Omental fat pad (tissue), 4 donors: ENCODE measurements around the gene MYH9. TPM values are rescaled to one million over a fixed set of nuclear protein-coding genes. Genes with fewer than 3 reads are reported as not detected.
"Not testable (repeated sequence)": the region's sequence is repeated elsewhere in the genome, so short reads cannot be mapped to it uniquely, and the experiment has no call there.

Experiments used
- ATAC-seq: fragments of 150-250 bp; one replicate; pipeline ENCODE4 v1.9.1; 2016; ENCODE audit warnings: mild to moderate bottlenecking, moderate library complexity; ENCODE audit not compliant: low FRiP score
- DNase-seq: peaks from one replicate; pipeline ENCODE4 v3.0.0-alpha.2; 2019; ENCODE audit warnings: low spot score
- CTCF ChIP-seq, 3 donors: fragments of 450-650 bp; IDR thresholded peaks; one replicate each; pipeline ENCODE4 v1.5.1; 2016 to 2017; ENCODE audit warnings: antibody characterized with exemption in 3 of 3, mild to moderate bottlenecking in 3 of 3, moderate library complexity in 2 of 3
- total RNA-seq, 4 donors: library from RNA; depleted of rRNA; stranded (reverse); fragments of >200 nt; gene quantifications; one replicate each; pipeline ENCODE4 v1.1.0, GENCODE V29; 2016

Gene MYH9
- total RNA-seq, 4 donors from 2014 or later = 225 to 463 (median 370) TPM

GRCh38 chr22:36281781-36282327 is 105.9 kb downstream of the MYH9 start:
- TF ChIP-seq CTCF (IDR thresholded peaks at IDR 0.05) = no peak
- no peak for ATAC-seq
- no peak for DNase-seq

- ATAC-seq (no peak), DNase-seq (no peak)
Measured at GRCh38 chr22:36280379-36280778, 107.4 kb downstream of the MYH9 start.

GRCh38 chr22:36279219-36279666 is 108.5 kb downstream of the MYH9 start:
- no peak for DNase-seq
- TF ChIP-seq CTCF (IDR thresholded peaks at IDR 0.05) = no peak
- ATAC-seq = no peak

More at GRCh38 chr22:36280379-36280778, 107.4 kb downstream of the MYH9 start:
- TF ChIP-seq CTCF (IDR thresholded peaks at IDR 0.05) = no peak

GRCh38 chr22:36277482-36278291 is 110.1 kb downstream of the MYH9 start:
- DNase-seq (no peak), ATAC-seq (peak; percentile 52)
- TF ChIP-seq CTCF (IDR thresholded peaks at IDR 0.05) = no peak

GRCh38 chr22:36274531-36274930 is 113.2 kb downstream of the MYH9 start:
- ATAC-seq = no peak
- no peak for TF ChIP-seq CTCF (IDR thresholded peaks at IDR 0.05)
- no peak for DNase-seq

GRCh38 chr22:36271951-36272350 is 115.8 kb downstream of the MYH9 start:
- not testable (repeated sequence) for ATAC-seq

GRCh38 chr22:36271231-36271630 is 116.5 kb downstream of the MYH9 start:
- ATAC-seq, DNase-seq: not testable (repeated sequence)

More at GRCh38 chr22:36271951-36272350, 115.8 kb downstream of the MYH9 start:
- DNase-seq = not testable (repeated sequence)

GRCh38 chr22:36267896-36268485 is 119.8 kb downstream of the MYH9 start:
- ATAC-seq (no peak), DNase-seq (no peak)
- TF ChIP-seq CTCF (IDR thresholded peaks at IDR 0.05) = no peak
